ENCODE data around the gene UAP1L1.

Gene UAP1L1

GRCh38 chr9:137108608-137109249, 31.4 kb downstream of the UAP1L1 start:
- Histone ChIP-seq H3K27ac (no peak overlapping the region), H3K4me3 (ENCODE audit: low read depth in 1 of 2, low read length in 1 of 2) (no peak overlapping the region), H3K4me1 (ENCODE audit: control insufficient read depth in 1 of 2, insufficient read depth in 1 of 2, low read depth in 1 of 2, low read length in 1 of 2) (peaks cover 0 to 3% of the 10 kb centered on the region in 2 experiments), H3K27me3 (peaks cover 8% of the 10 kb centered on the region), H3K9me3 (no peaks in the 10 kb centered on the region), H3K36me3 (peaks cover 72% of the 10 kb centered on the region)
- TF ChIP-seq, protein P1, sequence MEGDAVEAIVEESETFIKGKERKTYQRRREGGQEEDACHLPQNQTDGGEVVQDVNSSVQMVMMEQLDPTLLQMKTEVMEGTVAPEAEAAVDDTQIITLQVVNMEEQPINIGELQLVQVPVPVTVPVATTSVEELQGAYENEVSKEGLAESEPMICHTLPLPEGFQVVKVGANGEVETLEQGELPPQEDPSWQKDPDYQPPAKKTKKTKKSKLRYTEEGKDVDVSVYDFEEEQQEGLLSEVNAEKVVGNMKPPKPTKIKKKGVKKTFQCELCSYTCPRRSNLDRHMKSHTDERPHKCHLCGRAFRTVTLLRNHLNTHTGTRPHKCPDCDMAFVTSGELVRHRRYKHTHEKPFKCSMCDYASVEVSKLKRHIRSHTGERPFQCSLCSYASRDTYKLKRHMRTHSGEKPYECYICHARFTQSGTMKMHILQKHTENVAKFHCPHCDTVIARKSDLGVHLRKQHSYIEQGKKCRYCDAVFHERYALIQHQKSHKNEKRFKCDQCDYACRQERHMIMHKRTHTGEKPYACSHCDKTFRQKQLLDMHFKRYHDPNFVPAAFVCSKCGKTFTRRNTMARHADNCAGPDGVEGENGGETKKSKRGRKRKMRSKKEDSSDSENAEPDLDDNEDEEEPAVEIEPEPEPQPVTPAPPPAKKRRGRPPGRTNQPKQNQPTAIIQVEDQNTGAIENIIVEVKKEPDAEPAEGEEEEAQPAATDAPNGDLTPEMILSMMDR (IDR thresholded peaks at IDR 0.05) = no peak

DNA sequence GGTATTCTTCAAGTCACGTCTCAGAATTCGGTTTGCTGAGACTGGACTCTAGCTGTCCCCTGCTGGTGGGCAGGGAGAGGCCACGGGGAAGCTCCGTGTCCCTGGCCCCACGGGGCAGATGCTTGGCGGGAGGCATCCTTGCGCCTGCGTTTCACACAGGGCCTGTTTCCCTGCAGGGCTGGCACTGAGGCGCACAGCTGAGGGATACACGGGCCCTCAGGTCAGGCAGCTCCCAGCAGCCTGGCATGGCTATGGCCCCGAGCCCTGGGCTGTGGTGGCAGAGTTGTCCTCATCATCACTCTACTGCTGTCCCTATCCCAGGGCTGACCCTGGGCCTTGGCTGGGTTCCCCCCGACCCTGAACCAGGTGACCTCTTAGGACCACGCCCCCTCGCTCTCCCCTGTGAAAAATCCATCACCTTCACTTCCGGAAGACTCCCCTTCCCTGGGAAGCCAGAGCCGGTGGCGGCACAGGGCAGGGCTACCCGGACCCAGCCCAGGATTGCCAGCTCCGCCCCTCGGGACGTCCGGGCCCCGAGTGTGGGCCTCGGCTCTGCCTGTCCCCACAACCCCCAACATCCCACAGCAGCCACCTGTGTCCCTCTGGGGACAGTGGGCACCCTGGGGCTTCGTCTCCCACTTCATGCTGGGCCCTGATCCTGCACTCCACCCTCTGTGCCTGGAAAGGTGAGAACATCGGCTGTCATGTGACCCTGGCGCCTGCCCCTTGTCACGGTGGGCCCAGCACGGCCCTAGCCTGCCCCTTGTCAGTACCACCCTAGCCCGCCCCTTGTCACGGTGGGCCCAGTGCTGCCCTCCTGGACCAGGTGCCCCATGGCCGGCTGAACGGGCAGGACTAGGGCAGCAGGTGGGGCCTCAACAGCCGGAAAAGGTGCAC, 32.2 kb downstream of the UAP1L1 start:
- no peaks in the 10 kb centered on the region for H3K9me3 ChIP-seq
- H3K36me3 ChIP-seq = peaks cover 64% of the 10 kb centered on the region
- H3K4me3 ChIP-seq (ENCODE audit: low read depth in 1 of 2, low read length in 1 of 2) = no peak overlapping the region

GRCh38 chr9:137110147-137110910, 33.0 kb downstream of the UAP1L1 start:
- H3K9me3 ChIP-seq = no peaks in the 10 kb centered on the region
- peaks cover 7 to 14% of the 10 kb centered on the region in 2 experiments for H3K4me1 ChIP-seq (ENCODE audit: control insufficient read depth in 1 of 2, insufficient read depth in 1 of 2, low read depth in 1 of 2, low read length in 1 of 2)
- H3K27ac ChIP-seq = no peak overlapping the region
- H3K4me3 ChIP-seq (ENCODE audit: low read depth in 1 of 2, low read length in 1 of 2) = no peak overlapping the region
- H3K27me3 ChIP-seq = peaks cover 22% of the 10 kb centered on the region
- H3K36me3 ChIP-seq = peaks cover 56% of the 10 kb centered on the region
- TF ChIP-seq, protein P1 (IDR thresholded peaks at IDR 0.05) = no peak

More for the DNA sequence above, 32.2 kb downstream of the UAP1L1 start:
- peaks cover 0 to 7% of the 10 kb centered on the region in 2 experiments for H3K4me1 ChIP-seq (ENCODE audit: control insufficient read depth in 1 of 2, insufficient read depth in 1 of 2, low read depth in 1 of 2, low read length in 1 of 2)
- H3K27ac ChIP-seq = no peak overlapping the region
- H3K27me3 ChIP-seq = peaks cover 14% of the 10 kb centered on the region
- TF ChIP-seq, protein P1 (IDR thresholded peaks at IDR 0.05) = no peak

DNA sequence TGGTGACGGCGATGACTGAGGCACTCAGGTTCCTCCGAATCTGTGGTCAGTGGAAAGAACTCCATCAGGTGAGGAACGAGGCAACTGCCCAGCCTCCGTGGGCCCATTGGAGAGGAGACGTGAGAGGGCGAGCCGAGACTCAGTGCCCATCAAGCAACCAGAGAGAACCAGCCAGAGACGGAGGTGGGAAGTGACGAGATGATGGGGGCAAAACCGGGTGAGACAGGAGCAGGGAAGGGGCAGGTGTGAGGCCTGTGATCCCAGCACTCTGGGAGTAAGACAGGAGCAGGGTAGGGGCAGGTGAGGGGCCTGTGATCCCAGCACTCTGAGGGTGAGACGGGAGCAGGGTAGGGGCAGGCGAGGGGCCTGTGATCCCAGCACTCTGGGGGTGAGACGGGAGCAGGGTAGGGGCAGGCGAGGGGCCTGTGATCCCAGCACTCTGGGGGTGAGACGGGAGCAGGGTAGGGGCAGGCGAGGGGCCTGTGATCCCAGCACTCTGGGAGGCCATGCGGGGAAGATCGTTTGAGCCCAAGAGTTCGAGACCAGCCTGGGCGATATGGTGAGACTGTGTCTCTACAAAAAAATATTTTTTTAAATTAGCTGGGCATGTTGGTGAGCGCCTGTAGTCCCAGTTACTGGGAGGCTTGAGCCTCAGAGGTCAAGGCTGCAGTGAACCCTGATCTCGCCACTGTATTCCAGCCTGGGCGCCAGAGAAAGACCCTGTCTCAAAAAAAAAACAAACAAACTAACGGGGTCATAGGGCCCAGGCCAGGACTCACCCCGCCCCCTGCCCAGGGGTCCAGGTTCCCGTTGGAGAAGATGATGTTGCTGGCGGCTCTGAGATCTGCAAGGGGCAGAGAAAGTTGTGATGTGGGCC, 33.8 kb downstream of the UAP1L1 start:
- peaks cover 48% of the 10 kb centered on the region for H3K36me3 ChIP-seq
- H3K4me1 ChIP-seq (ENCODE audit: control insufficient read depth in 1 of 2, insufficient read depth in 1 of 2, low read depth in 1 of 2, low read length in 1 of 2) = peaks cover 7 to 14% of the 10 kb centered on the region in 2 experiments
- no peak overlapping the region for H3K4me3 ChIP-seq (ENCODE audit: low read depth in 1 of 2, low read length in 1 of 2)
- no peaks in the 10 kb centered on the region for H3K9me3 ChIP-seq
- H3K27me3 ChIP-seq = peaks cover 30% of the 10 kb centered on the region
- TF ChIP-seq, protein P1 (IDR thresholded peaks at IDR 0.05) = no peak
- H3K27ac ChIP-seq = no peak overlapping the region

All from neutrophil (primary cell).